Nucleus accumbens (tissue), 56 donors: ENCODE results near the gene HOXB7.

Experiments
- DNase-seq, 56 donors: peaks; one replicate each; lab custom pipeline; 2025; lab: John Stamatoyannopoulos, UW

Gene HOXB7

DNA sequence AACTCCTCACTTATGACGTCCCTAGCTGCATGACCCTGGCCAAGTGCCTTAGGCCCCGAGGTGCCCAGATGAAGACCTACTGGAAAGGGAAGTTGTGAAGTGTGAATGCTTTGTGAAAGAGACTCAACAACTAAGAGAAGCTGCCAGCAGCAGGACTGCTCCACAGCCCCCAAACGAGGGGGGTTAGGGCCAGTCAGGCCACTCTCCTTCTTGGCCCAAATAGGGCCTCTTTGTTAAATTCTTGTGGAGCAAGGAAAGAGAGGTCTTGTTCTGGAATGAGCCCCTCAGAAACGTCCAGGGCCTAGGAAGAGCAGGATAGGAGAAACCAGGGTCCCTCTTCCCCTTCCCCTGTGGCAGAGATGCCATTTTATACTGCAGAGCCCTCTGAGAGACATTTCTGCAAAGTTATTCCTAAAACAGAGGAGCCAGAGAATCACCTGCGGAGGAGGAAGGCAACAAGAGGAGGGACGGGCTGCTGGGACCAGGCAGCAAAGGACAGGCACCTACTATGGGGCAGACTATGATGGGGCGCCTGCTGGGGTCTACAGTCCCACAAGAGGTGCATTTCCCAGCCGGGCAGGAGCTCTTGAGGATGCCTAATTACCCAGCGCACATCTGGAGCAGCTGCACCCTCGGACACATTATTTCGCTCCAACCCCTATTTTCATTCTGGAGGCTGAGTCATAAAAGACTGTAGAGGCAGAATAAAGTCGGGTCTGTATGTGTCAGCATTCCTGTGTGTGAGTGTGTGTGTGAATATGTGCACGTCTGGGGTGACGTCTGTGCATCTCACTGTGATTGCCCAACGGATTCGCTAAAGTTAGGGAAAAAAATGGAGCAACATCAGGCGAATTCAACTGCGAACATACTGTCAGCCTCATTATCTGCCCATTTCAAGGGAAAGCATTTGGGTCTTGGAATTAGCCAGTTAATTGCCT lies 26.8 kb upstream of the HOXB7 start:
- no peak for DNase-seq

DNA sequence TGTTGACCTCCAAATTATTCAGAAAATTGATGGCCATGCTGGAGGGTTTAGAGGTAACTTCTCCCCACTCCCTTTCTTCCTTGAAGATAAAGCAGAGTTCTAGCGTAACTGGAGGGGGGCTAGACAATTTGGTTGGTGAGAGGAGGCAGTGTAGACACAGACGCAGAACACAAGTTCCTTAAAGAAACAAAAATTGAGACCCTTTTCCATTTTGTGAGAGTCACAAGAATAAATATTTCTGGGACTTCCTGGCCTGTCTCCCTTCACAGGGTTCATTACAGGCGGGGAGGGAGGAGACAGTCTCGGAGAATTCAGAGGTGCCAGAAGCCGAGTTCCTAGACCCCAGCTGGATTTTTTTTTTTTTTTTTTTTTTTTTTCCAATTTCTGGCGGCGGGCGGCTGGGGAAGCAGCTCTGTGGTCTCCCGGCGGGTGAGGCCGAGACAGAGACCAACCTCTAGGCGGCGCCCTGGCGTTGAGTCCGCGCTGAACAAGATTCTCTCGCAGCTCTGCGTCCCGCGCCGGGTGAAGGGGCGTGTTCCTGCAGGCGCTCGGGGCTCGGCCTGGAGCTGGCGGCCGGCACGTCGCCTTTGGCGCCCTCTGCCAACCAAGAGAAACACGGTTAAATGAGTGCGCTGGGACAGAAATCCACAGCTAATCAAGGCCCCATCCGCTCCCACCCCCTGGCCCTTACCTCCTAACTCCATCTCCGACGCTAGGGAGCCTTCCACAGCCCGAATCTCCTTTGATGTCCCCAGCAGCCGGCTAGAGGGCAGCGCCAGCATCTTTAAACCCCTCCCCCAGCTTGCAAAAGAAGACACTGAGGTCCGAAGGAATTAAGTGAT lies 25.6 kb upstream of the HOXB7 start:
- DNase-seq, result peak in 7 of 56 donors; percentile 5 to 34 (median 7)

DNA sequence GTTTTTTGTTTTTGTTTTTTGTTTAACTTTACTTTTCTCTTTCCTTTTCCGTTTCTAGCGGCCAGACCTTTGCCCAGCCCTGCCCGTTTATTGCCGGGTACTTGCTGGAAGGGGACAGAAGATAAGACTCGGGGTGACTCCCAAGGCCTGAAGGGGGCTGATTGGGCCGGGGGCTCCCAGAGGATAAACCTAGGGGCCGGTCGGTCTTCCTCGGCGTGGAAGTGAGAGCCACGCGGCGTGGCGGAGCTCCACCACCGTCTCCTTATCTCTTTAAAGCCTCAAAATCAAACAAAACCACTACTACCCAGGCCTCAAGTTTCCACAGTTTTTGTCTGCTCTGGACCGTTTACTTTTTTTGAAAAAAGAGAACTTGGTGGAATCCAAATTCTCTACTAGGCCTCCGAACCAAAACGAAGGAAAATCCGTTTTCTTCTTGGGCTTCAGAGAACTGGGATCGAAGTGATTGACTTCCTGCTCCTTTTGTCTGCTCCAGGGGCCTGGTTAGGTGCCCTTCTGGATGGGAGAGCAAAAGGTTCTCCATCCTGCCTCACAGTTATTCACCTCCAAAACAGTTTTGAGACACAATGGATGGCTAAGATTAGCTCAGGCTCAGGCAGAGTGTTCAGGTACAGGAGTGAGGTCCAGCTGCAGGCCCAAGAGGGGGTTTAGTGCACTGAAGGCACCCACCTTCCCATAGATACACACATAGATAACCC lies 23.8 kb upstream of the HOXB7 start:
- no peak for DNase-seq

DNA sequence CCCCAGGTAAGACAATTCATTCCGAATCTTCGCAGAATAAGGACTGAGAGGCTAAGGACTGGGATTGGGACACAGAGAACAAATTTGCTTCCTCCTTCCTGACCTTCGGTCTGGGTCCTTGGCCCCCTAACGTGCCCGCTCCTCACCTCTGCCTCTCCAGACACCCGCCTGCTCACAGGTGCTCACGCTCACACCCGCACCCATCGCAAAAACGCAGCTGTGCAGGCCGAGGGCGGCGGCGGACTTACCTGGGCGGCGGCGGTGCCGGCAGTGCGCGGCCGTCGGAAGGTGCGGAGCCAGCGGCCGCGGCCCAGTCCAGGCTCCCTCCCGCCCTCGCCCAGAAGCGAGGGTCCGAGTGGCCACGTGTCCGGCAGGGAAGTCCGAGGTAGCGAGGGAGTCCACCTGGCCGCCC lies 22.5 kb upstream of the HOXB7 start:
- DNase-seq, result no peak

DNA sequence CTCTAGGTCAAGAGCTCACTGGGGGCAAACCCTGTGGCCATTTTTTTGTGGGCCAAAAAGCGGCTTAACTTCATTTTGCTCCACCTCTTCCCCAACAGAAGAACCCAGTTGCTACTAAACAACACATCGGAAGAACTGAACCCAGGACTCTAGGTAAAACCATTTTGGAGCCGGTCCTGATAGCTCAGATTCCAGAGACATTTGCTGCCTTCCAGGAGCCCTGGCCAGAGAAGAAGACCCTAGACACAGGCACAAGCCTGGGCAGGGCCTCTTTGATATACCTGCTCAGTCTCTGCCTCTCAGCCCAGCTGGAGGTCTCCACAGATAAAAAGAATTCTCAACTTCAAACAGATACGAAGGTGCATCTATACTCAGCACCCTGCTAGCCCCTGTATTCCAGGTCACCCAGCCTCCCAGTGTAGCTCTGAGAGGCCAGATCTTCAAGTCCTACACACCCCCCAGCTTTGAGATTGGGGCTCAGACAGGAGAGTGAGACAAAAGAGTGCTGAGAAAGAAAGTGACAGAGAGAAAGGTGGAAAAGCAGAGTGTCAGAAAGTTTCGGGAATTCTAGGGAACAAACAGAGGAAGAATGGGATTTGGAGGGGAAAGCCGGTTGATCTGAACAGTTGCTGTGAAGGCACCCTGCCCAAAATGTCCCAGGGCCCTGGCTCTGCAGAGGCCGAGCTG lies 21.9 kb upstream of the HOXB7 start:
- DNase-seq, result no peak

DNA sequence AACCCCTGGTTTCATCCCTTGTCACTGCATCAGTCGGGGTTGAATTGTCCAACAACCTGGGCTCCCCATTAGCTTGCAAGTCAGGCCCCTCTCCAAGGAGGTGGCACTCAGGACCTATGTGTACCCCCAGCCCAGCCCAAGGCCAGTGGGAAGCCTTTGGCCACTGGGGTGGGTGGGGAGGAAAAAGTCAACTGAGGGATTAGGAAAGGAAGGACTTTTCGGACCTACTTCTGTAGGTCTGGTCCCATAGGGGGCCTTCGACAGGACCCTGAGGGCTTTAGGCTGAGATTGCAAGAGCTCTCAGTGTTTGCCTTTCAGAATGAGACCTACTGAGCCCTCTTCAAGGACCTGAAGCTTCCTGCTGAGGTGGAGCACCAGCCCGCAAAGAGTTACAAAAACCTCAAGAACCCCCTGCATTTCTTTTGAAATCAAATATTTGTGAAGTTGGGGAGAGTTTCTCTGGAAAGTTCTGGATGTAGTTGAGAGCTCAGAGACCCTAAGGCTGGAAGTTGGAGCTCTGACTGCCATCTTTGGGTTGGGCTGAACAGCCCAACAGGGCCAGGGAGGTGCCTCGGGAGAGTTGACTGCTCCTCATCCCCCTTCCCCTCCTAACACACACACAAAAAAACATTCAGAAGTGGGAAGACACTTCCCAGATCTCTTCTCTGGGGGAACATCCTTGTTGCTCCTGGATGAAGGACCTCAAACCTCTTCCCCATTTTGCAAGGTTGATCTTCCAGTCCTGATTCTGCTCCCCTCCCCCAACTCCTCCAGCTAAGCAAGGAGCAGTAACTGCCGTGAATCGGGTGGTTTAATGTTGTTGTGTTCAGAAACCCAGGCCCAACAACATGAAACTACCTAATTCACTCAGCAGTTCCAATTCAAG lies 21.1 kb upstream of the HOXB7 start:
- no peak for DNase-seq

DNA sequence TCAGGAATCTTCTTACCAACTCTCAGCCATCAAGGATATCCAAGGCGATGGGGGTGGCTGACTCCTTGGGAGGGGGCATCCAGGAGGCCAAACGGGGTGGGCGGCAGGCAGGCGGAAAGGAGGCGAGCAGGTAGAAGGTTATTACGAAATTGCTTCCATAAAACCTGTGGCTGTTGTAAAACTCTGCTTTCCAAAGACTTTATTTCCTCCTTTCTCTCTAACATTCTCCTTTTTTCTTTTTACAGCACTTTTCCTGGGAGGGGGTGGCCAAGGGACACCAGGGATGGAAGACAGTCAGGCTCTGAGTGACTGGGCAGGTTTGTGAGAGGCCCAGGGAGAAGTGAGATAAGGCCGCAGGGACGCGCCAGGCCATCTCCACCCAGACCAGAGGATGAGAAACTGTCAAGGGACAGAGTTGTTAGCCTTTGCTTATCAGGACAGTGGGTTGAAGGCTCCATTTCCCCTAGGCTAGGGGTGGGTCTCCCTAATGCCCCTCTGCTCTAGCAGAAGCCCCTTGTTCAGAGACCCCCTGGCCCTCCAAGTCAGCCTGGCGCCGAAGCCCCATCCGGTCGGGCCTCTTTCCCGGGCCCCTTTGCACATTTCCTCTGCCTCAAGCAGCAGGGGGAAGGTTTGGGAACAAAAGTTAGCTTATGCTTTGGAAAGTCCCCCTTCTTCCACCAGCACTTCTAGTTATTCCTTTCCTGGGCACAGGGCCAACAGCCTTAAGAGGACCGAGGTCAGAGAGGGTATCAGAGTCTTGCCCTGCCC lies 20.3 kb upstream of the HOXB7 start:
- no peak for DNase-seq

DNA sequence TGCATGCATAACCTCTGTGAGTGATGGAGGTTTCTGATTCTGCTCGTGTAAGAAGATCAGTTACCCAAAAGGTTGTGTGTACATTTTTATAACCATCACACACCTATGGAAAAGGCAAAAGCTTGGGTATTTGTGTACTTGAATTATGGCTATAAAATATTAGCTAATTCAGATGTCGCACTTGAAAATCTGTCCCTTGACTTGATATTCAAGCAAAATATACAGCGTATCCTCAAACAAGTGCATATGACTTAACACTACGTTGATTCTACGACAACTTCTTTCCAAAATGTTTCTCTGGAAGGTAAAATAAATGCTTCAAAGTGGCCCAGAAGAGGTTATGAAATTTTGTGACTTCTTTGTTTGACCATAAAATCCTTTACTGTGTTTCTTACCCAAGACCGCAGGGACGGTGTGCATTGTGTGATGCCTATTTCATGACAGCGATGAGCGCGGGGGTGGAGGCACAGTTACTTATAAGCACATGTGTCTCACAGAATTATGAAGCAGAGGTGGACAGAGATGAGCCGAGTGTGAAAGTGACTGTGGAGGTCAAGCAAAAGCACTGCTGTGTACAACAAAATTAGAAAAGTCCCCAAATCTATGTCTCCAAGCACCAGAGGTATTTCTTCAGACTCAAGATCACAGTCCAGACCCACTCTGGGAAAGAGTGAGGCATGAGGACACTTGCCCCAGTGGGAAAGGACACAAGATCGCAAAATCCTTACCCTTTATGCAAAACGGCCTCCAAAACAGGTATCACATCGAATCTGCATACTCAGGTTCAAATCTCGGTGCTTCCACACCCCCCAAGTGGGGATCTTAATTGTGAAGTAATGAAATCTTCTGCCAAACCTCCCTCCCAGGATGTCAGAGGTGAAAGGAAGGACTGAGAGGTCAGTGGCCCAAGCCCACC lies 19.4 kb upstream of the HOXB7 start:
- no peak for DNase-seq

DNA sequence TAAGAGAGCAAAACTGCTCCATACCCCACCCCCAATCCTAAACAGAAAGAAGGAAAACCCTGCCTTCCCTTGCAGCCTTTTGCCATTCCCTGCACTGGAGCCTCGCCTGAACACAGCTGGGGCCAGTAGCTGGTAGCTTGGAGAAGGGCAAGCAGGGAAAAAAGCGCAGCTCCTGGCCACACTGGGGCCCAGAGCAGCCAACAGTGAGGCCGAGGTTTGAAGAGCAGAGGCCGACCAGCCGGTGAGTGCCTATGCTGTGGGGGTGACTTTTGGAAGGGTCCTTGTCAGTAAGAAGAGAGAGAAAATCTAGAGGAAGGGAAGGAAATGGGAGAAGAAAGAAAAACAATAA lies 18.6 kb upstream of the HOXB7 start:
- no peak for DNase-seq

DNA sequence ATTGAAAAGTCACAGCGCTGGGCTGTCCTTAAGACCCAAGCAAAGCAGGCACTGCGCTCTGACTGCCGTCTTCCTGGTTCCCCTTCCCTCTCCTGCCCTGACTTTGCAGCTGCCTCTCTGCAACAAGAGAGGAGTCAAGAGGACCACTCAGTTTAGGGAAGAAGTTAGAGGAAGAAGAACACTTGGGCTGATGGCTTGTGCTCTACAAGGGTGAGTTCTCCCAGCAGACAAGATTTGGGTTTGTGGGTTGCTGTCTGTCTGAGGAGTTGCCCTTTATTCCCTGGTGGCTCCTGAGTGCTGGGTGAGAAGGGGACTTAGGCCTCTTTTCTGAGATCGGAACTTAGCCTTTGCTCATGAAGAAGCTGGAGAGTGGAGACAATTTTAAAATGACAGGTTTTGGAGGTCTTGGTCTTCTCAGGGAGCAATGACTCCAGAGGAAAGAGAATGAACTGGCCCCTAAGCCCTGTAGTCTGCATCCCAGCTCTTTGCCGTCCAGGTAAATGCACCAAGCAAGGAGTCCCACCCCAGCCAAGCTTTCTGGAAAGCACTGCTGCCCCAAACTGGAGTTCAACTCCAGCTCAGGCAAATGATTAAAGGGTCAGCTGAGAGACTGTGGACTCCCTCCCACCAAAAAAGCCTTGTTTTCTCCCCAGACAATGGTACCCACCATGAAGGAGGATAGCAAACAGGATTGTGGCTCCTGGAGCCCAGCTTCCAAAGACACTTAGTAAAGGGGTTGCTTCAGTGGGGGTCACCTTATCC lies 18.0 kb upstream of the HOXB7 start:
- no peak for DNase-seq

DNA sequence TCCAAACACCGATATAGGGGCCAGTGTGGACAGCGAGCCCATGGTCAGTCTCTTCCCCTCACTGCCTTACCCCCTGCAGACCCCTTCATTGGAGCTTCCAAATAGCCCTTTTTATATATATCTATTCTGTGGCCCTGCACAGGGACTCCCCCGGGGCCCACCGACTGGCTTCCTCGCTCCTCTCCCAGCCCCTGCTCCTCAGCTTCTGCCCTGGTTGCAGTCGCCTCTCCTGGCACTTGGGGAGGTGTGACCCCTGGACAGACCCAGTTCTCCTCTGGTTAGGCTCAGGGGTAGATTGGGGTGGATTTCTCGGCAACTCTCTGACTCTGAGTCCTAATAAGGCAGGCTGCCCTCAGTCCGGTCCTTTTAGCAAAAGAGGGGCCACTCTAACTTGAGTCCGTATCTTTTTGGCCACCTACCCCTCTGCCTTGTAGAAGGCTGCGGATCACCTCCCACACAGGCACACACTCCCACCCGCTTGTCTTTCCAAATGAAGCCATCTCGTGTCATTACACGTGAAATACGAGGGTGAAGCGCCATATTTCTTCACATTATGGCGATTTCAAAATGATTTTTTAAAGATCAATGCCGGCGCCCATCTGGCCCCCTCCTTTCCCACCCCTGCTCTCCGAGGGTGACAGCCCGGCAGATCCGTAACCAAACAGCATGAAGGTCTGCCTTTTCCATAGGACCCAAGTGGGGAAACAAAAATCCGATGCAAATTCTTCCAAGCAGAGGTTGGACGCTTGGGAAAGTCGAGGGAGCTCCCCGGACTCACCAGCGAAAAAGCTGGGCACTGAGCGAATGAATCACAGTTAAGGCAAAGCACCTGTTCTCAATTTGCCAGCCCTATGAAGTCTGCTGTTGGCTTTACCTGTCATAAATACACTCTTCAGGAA lies 17.1 kb upstream of the HOXB7 start:
- no peak for DNase-seq

DNA sequence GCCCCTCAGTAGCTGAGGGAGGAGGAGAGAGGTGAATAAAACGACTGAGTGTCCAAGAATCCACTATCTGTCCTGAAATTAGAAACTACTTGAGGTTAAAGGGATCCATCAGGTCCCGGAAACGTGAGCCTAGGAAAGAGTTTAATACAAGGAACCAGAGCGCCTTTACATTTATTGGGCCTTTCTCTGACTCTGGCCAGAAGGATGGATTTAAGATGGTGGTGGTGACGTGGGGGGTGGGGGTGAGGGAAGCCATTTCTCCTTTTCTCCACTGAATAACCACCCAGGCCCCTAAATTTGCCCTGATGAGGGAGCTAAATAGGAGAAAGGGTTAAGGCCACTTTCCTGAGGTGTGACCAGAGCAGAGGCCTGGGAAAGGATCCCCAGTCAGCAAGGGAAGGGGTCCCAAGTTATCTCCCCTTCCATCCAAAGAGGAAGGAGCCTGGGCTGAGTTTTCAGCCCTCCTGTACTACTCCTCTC lies 16.3 kb upstream of the HOXB7 start:
- DNase-seq, result no peak

DNA sequence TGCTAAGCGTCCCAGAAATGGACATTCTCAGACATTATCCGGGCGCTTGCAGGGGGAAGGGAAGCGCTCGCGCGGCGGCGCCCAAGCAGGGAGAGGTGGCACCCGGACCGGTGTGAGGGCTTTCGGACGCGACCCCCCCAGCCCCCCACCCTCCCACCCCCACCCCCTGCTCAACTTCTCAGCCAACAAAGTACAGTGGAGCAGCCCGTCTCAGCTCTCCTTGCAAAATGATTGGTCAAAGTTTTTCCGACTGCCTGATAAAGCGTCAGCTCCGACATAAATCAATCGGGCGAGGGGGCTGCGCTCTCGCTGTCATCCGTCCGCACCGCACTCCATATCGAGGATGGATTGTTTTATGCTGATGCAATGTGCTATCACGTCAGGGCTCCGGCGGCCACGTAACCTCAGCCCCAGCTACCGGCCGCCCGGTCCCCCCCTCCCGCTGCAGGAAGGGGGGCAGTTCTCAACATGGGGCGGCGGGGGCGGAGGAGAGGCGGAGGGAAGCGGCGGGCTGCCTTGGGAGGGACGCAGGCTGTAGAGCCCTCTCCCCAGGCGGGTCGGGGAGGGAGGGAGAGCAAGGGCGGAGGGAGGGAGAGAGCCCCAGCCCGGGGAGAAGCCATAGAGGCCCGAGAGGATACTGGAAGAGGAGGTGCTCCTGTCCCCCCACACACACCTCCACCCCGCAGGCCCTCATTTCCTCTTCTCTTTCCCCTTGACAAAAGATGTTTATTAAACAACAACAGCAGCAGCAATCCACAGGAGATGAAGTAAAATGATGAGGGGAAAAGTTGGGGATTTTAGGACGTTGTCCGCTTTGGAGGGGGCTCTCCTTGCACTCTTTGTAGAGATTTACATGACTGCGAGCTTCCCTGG lies 15.7 kb upstream of the HOXB7 start, which contains the start of gene HOXB9:
Gene HOXB9 (minus strand): TSS at position 114 of the 873 bp plus-strand sequence. CDS start 89 bp downstream, at position 25.
- DNase-seq, result no peak

DNA sequence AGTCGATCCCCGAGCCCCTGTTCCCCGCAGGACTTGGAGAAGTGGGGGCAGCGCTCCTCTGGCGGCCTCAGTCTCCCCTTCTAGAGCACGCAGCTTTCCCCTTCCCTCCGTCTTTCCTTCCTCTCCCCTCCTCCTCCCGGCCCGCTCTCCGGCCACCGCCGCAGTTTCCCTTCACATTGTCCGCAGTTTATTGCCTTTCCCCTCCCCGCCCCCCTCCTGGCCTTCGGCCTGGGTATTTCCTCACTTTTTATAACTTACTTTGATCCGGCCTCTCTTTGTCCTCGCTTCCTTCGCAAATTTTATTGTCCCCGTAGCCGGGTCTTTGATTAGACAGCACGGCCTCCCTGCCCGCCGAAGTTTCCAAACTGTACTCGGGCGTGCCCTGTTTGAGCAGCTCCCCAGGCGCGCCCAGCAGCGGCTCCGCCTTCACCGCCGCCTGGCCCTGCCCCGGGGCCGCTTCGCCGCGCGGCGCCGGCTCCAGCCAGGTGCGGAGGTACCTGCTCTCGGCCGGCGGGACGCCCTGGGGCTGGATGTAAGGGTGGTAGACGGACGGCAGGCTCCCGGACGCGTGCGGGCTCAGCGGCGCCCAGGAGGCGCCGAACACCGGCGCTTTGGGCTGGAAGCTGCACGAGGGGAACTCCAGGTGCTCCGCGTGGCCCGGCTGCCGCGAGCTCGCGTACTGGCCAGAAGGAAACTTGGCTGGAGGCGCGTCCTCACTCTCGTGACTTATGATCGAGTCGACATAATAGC lies 14.9 kb upstream of the HOXB7 start:
- no peak for DNase-seq
